ENCODE measurements around the gene NKPD1. TPM values are rescaled to one million over a fixed set of nuclear protein-coding genes. Genes with fewer than 3 reads are reported as not detected.
A peak's percentile ranks its signal among the peaks of the same experiment; 100 is the strongest.

Gene NKPD1
- total and polyA plus RNA-seq, 2 donors (not counting 1 experiment from before 2014, with no cell fraction given) = 0.27 to 0.36 TPM

DNA sequence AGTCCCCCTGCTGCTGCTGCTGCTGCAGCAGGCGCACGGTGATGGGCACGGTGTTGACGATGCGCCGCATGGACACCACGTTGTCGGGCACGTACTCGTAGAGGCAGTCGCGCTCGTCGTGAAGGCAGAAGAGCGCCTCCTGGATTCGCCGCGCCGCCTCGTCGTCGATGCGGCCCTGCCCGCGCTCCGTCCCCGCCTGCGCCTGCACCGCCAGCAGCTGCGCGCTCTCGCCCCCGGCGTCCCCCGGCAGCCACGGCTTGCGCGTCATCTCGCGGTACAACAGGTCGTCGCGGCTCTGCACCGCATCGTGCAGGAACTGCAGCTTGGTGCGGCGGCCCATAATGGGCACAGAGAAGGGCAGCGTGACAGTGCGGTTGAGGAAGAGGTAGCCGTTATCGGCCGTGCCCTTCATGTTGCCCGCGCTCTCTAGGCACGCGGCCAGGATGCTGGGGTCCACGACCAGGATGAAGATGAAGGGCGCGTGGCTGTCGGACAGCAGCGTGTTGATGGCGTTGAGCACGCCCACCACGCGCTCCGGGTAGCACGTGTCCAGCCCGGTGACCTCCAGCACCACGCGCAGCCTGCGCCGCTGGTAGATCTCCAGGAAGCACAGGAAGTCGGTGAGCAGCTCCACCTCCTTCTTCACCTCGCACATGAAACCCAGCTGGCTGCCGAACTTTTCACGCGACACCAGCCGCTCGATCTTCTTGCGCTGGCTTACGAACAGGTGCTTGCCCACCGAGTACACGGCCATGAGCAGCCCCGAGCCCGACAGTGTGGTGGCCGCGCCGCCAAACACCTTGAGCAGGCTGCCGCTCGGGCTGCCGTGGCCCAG is 8.1 kb downstream of the NKPD1 start:
- peak overlapping the region; percentile 55 for H3K9ac ChIP-seq (ENCODE audit: low read length)
- peak; percentile 64 for ATAC-seq (ENCODE audit: low read depth)

More for the DNA sequence above, 8.1 kb downstream of the NKPD1 start:
- Histone ChIP-seq H3K4me3 (ENCODE audit: control extremely low read depth in 1 of 5, extremely low read depth in 1 of 5, insufficient read depth in 1 of 5, low read depth in 2 of 5, low read length in 4 of 5) (peak overlapping the region in 4 of 5 experiments; percentile 38 to 51 (median 48)), H4K20me1 (ENCODE audit: control insufficient read depth, insufficient read depth, low read length, poor library complexity, severe bottlenecking) (no peaks in the 10 kb centered on the region), H3K27ac (ENCODE audit: low read length in 2 of 2) (no peak overlapping the region), H3K9me3 (ENCODE audit: control extremely low read depth in 1 of 3, control insufficient read depth in 2 of 3, insufficient read depth in 1 of 3, low read length in 2 of 3) (peaks cover 0 to 22% (median 0%) of the 10 kb centered on the region in 3 donors), H3K4me2 (replicated peaks; ENCODE audit: low read depth, low read length, poor library complexity, severe bottlenecking) (peak overlapping the region; percentile 94), H3K4me1 (ENCODE audit: control insufficient read depth in 2 of 2, insufficient read depth in 2 of 2, low read length in 2 of 2) (peaks cover 22 to 29% of the 10 kb centered on the region in 2 donors), H3K79me2 (ENCODE audit: control insufficient read depth, insufficient read depth, low read length) (no peaks in the 10 kb centered on the region), H3K27me3 (replicated peaks in 1 of 4; ENCODE audit: control extremely low read depth in 1 of 4, control insufficient read depth in 3 of 4, insufficient read depth in 4 of 4, low read length in 3 of 4) (peaks cover 0 to 42% (median 12%) of the 10 kb centered on the region in 4 experiments), H2AFZ (ENCODE audit: insufficient read depth, low read depth, low read length, poor library complexity, severe bottlenecking) (peak overlapping the region; percentile 82), H3K36me3 (replicated peaks in 1 of 2; ENCODE audit: control extremely low read depth in 1 of 2, control insufficient read depth in 1 of 2, extremely low read depth in 1 of 2, insufficient read depth in 2 of 2, low read length in 1 of 2) (no peaks in the 10 kb centered on the region)
- TF ChIP-seq EZH2 (IDR thresholded peaks at IDR 0.05; ENCODE audit: borderline replicate concordance, insufficient read depth, low read depth, low read length, poor library complexity, severe bottlenecking) = no peak
- TF ChIP-seq, protein P1, sequence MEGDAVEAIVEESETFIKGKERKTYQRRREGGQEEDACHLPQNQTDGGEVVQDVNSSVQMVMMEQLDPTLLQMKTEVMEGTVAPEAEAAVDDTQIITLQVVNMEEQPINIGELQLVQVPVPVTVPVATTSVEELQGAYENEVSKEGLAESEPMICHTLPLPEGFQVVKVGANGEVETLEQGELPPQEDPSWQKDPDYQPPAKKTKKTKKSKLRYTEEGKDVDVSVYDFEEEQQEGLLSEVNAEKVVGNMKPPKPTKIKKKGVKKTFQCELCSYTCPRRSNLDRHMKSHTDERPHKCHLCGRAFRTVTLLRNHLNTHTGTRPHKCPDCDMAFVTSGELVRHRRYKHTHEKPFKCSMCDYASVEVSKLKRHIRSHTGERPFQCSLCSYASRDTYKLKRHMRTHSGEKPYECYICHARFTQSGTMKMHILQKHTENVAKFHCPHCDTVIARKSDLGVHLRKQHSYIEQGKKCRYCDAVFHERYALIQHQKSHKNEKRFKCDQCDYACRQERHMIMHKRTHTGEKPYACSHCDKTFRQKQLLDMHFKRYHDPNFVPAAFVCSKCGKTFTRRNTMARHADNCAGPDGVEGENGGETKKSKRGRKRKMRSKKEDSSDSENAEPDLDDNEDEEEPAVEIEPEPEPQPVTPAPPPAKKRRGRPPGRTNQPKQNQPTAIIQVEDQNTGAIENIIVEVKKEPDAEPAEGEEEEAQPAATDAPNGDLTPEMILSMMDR (IDR thresholded peaks at IDR 0.05) = no peak
- CTCF ChIA-PET = interaction anchor here (1.0 to 1.5 kb wide), 2 partner anchors 11 to 96 kb away, joined by 3 to 4 read pairs; no protein-coding TSS in a partner anchor
- Mint-ChIP-seq H3K27ac (peak overlapping the region; percentile 70), H3K9me3 (ENCODE audit: insufficient read depth) (no peaks in the 10 kb centered on the region), H3K4me3 (peak overlapping the region; percentile 90), H3K4me1 (peaks cover 18% of the 10 kb centered on the region), H3K27me3 (peaks cover 27% of the 10 kb centered on the region)
- intact Hi-C loops (cut with micrococcal nuclease) = loop anchor here (2.0 kb wide), 1 partner anchor 16 kb away; no protein-coding TSS in a partner anchor
- WGBS (ENCODE audit: insufficient coverage) = 5% methylated on average over 91 of the region's 91 CpGs
- DNase-seq = peak; percentile 70
- POLR2A ChIA-PET = no interaction called here

All from B cell (primary cell).